K562 (cell line): ENCODE data around the gene SLCO3A1. TPM values are rescaled to one million over a fixed set of nuclear protein-coding genes. Genes with fewer than 3 reads are reported as not detected.

Experiments used
- ATAC-seq: fragments of 200-7000 bp; cut with Tn5 transposase; 3 replicates; pipeline ENCODE4 v1.9.1; 2020; ENCODE audit warnings: moderate library complexity
- BruUV-seq: library from RNA; stranded (reverse); fragments of 400-500 nt; replicated peaks from 2 replicates; lab custom pipeline; 2021; lab: Mats Ljungman, UMichigan
- CTCF ChIA-PET: fragments of 300-600 bp; formaldehyde crosslinking; extraction: SDS; loops from one replicate; lab custom pipeline; 2021; ENCODE audit warnings: low intra/inter-chr PET ratio; lab: Yijun Ruan, JAX
- POLR2A ChIA-PET: fragments of 300-600, 350-650 bp; sonication (Branson Sonifier 250); formaldehyde crosslinking; extraction: SDS; loops from one replicate; lab custom pipeline; 2021; ENCODE audit warnings: antibody characterized with exemption, inconsistent platforms; lab: Yijun Ruan, JAX
- DNase-seq, 4 experiments: peaks; one replicate each; pipeline versions ENCODE4 v3.0.0 to v3.0.0-alpha.2; 2011 to 2018; ENCODE audit warnings: low spot score in 3 of 4, mixed read lengths in 3 of 4; ENCODE audit errors: extremely low read depth in 1 of 4
- FAIRE-seq: peaks from 2 replicates; lab custom pipeline; 2011; peaks lifted over from hg19 to GRCh38; lab: Jason Lieb, UNC
- H2AFZ ChIP-seq: 2 replicates; pipeline ENCODE4 v1.6.0; 2011; ENCODE audit warnings: low read depth, low read length, control low read depth, inconsistent platforms
- H3K27ac ChIP-seq: fragments of 200-600 bp; 3 replicates; pipeline ENCODE4 v1.8.0; 2011; ENCODE audit warnings: low read depth, mild to moderate bottlenecking, control low read depth, inconsistent platforms, low read length, moderate library complexity, mixed read lengths; ENCODE audit errors: extremely low read depth
- H3K27me3 ChIP-seq, 2 experiments: fragments of 300-600 bp in 1 of 2; 2 replicates in 1 of 2; 3 replicates in 1 of 2; pipeline versions ENCODE4 v1.6.0 to v1.8.0; 2011; ENCODE audit warnings: inconsistent platforms in 2 of 2, low read length in 2 of 2, mild to moderate bottlenecking in 1 of 2, mixed read lengths in 1 of 2, moderate library complexity in 1 of 2; ENCODE audit not compliant: control insufficient read depth in 2 of 2, insufficient read depth in 2 of 2
- H3K36me3 ChIP-seq: fragments of 300-600 bp; 3 replicates; pipeline ENCODE4 v1.8.0; 2011; ENCODE audit warnings: mild to moderate bottlenecking, low read length, inconsistent platforms; ENCODE audit not compliant: control insufficient read depth, insufficient read depth
- H3K4me1 ChIP-seq, 2 experiments: fragments of 200-600 bp in 1 of 2; replicated peaks in 1 of 2; 2 replicates in 1 of 2; 3 replicates in 1 of 2; pipeline versions ENCODE4 v1.5.1 to v1.8.0; 2011; ENCODE audit warnings: inconsistent platforms in 2 of 2, low read length in 2 of 2, mild to moderate bottlenecking in 1 of 2, mixed read lengths in 1 of 2, moderate library complexity in 1 of 2; ENCODE audit not compliant: control insufficient read depth in 2 of 2, insufficient read depth in 2 of 2
- H3K4me2 ChIP-seq: 2 replicates; pipeline ENCODE4 v1.6.1; 2011; ENCODE audit warnings: low read length, control low read depth, inconsistent platforms, mixed read lengths; ENCODE audit not compliant: insufficient read depth
- H3K4me3 ChIP-seq: fragments of 200-600 bp; sonication (generic), shearing (Covaris generic); 2 replicates; pipeline ENCODE4 v1.5.1; 2016; ENCODE audit warnings: control low read depth, inconsistent platforms
- H3K79me2 ChIP-seq: fragments of 200-600 bp; 3 replicates; pipeline ENCODE4 v1.8.0; 2011; ENCODE audit warnings: low read length, inconsistent platforms; ENCODE audit not compliant: control insufficient read depth, insufficient read depth
- H3K9ac ChIP-seq, 2 experiments: 2 replicates each; pipeline versions ENCODE4 v1.6.0 to v1.6.1; 2011; ENCODE audit warnings: low read depth in 2 of 2, low read length in 2 of 2, control low read depth in 1 of 2, inconsistent platforms in 1 of 2, mild to moderate bottlenecking in 1 of 2, mixed read lengths in 1 of 2; ENCODE audit not compliant: insufficient read depth in 1 of 2
- H3K9me1 ChIP-seq: one replicate; pipeline ENCODE4 v1.6.0; 2011; ENCODE audit warnings: inconsistent platforms, mild to moderate bottlenecking, low read length, moderate library complexity; ENCODE audit not compliant: control insufficient read depth, insufficient read depth
- H3K9me3 ChIP-seq: replicated peaks from 2 replicates; pipeline ENCODE4 v1.5.1; 2011; ENCODE audit warnings: low read depth, low read length, inconsistent platforms; ENCODE audit not compliant: control insufficient read depth, insufficient read depth
- H4K20me1 ChIP-seq: replicated peaks from 2 replicates; pipeline ENCODE4 v1.6.1; 2011; ENCODE audit warnings: low read length, inconsistent platforms, mixed read lengths; ENCODE audit not compliant: control insufficient read depth, insufficient read depth
- ARID1B ChIP-seq: fragments of 450-650 bp; IDR thresholded peaks from 2 replicates; pipeline ENCODE4 v1.6.1; 2016; ENCODE audit warnings: antibody characterized with exemption, mild to moderate bottlenecking, inconsistent platforms
- BCLAF1 ChIP-seq, 2 experiments: fragments of 450-650 bp in 1 of 2; IDR thresholded peaks; 2 replicates each; pipeline ENCODE4 v1.6.1; 2011 to 2017; ENCODE audit warnings: low read depth in 2 of 2, antibody characterized with exemption in 1 of 2, borderline replicate concordance in 1 of 2, low read length in 1 of 2, mild to moderate bottlenecking in 1 of 2, mixed read lengths in 1 of 2; ENCODE audit not compliant: control insufficient read depth in 1 of 2
- BMI1 ChIP-seq: fragments of 150-350 bp; IDR thresholded peaks from 2 replicates; pipeline ENCODE4 v1.6.1; 2014; ENCODE audit warnings: low read length
- DDX20 ChIP-seq: fragments of 450-650 bp; IDR thresholded peaks from 2 replicates; pipeline ENCODE4 v1.6.1; 2016; ENCODE audit warnings: missing genetic modification characterization, low read depth, mild to moderate bottlenecking, missing compliant biosample characterization, moderate library complexity
- HDAC2 ChIP-seq: fragments of 450-650 bp; IDR thresholded peaks from 2 replicates; pipeline ENCODE4 v1.6.1; 2016; ENCODE audit warnings: mild to moderate bottlenecking
- JUN ChIP-seq, 2 experiments: sonication (generic) in 1 of 2; formaldehyde crosslinking in 1 of 2; IDR thresholded peaks; 2 replicates each; pipeline versions ENCODE4 v1.6.1 to v1.8.0; 2012 to 2022; ENCODE audit warnings: borderline replicate concordance in 2 of 2, mild to moderate bottlenecking in 2 of 2, improper control_type of control experiment in 1 of 2, low read depth in 1 of 2, low read length in 1 of 2, missing genetic modification reagents in 1 of 2
- KDM1A ChIP-seq, 2 experiments: fragments of 450-650 bp; IDR thresholded peaks; 2 replicates each; pipeline ENCODE4 v1.6.1; 2016; ENCODE audit warnings: mild to moderate bottlenecking in 2 of 2
- NELFE ChIP-seq: IDR thresholded peaks from 2 replicates; pipeline ENCODE4 v1.6.1; 2011; ENCODE audit warnings: mild to moderate bottlenecking; ENCODE audit not compliant: insufficient read depth, insufficient read length
- NFATC3 ChIP-seq: fragments of 450-650 bp; IDR thresholded peaks from 2 replicates; pipeline ENCODE4 v1.6.1; 2017; ENCODE audit warnings: mild to moderate bottlenecking
- WGBS: fragments of 100-300 bp; shearing (Covaris generic); methylation state at CpG from one replicate; pipeline ENCODE4 v1.1.6; 2016; ENCODE audit warnings: low coverage, mixed read lengths; ENCODE audit not compliant: insufficient coverage; ENCODE audit errors: missing lambda C conversion rate; 5-methylcytosine and 5-hydroxymethylcytosine counted together
- in situ Hi-C: fragments of 300-500 bp; cut with MboI; formaldehyde crosslinking; loops from 4 replicates; pipeline ENCODE4 v1.15.0; 2018; ENCODE audit warnings: inconsistent platforms, mixed read lengths
- intact Hi-C: fragments of 100-400 bp; cut with micrococcal nuclease; formaldehyde crosslinking; loops from 2 replicates; pipeline ENCODE4 v1.14.2; 2022
- polyA plus RNA-seq, 8 experiments: library from polyadenylated mRNA; depleted of rRNA in 4 of 8; stranded (reverse) in 5 of 8; unstranded in 3 of 8; fragments of >200 nt; fragmentation: Nextera tagmentation in 2 of 8; fragmentation: Illumina TruSeq in 1 of 8; extraction: Ambion mirVana in 2 of 8; extraction: Trizol in 1 of 8; gene quantifications; 2 replicates each; pipeline versions ENCODE4 v1.2.1 to v1.2.3, GENCODE V29; 2011 to 2014; ENCODE audit warnings: inconsistent platforms in 1 of 8, missing spikeins in 1 of 8
- total RNA-seq, 7 experiments: library from RNA; depleted of rRNA in 6 of 7; stranded (reverse); fragments of >200 nt in 6 of 7; fragmentation: Illumina TruSeq in 2 of 7; extraction: Trizol in 2 of 7; gene quantifications; 2 replicates each; pipeline versions ENCODE4 v1.2.1 to v1.2.3, GENCODE V29; 2011 to 2021; ENCODE audit warnings: low replicate concordance in 1 of 7

Gene SLCO3A1
- total and polyA plus RNA-seq, 9 of the 15 experiments (the other 6 are each of a cell fraction or from before 2014, with no cell fraction given), result 0.01 to 0.84 (median 0.06) TPM; not detected in 3

GRCh38 chr15:92002666-92003065, 149.2 kb downstream of the SLCO3A1 start (continued):
- no peak for TF ChIP-seq BMI1
- no peak for TF ChIP-seq JUN (IDR thresholded peaks at IDR 0.05; ENCODE audit: borderline replicate concordance, low read depth, low read length)
- no peak for TF ChIP-seq JUN (CRISPR knock-in tag; IDR thresholded peaks at IDR 0.05; ENCODE audit: borderline replicate concordance)
- TF ChIP-seq HDAC2, result no peak

GRCh38 chr15:92003515-92004067, 150.1 kb downstream of the SLCO3A1 start:
- Histone ChIP-seq H4K20me1 (peaks cover 3% of the 10 kb centered on the region; the same call in 1 of the 2 replicates), H3K27ac (no peak overlapping the region), H3K4me2 (no peak overlapping the region), H3K27me3 (peaks cover 0 to 14% of the 10 kb centered on the region in 2 experiments; a peak in 3 of 5 replicates), H3K9me3 (no peaks in the 10 kb centered on the region), H3K36me3 (no peaks in the 10 kb centered on the region), H2AFZ (no peak overlapping the region), H3K9ac (no peak overlapping the region), H3K9me1 (no peaks in the 10 kb centered on the region), H3K4me3 (no peak overlapping the region), H3K4me1 (no peaks in the 10 kb centered on the region), H3K79me2 (no peaks in the 10 kb centered on the region)
- POLR2A ChIA-PET, result interaction anchor here (0.6 kb wide), 1 partner anchor 11 kb away, joined by 3 read pairs; no protein-coding TSS in a partner anchor
- CTCF ChIA-PET, result no interaction called here
- in situ Hi-C loops (no loop called here), intact Hi-C loops (no loop called here)
- DNase-seq (no peak), ATAC-seq (no peak), FAIRE-seq (no peak)
- 0% methylated on average over 9 of the region's 9 CpGs for WGBS
- BruUV-seq, result no TSS peak
- no peak for TF ChIP-seq NELFE
- TF ChIP-seq ARID1B, result no peak
- TF ChIP-seq DDX20, result no peak
- no peak for TF ChIP-seq KDM1A (IDR thresholded peaks at IDR 0.05)
- no peak for TF ChIP-seq NFATC3
- TF ChIP-seq BCLAF1 (IDR thresholded peaks at IDR 0.05; ENCODE audit: borderline replicate concordance in 1 of 2, control insufficient read depth in 1 of 2, low read depth in 2 of 2, low read length in 1 of 2), result no peak
